Stimulated activated CD4-positive, alpha-beta T cell treated with anti-CD3 and anti-CD28 coated beads, TNF-alpha, amount 100 ng/mL, for 48 hours (primary cell): Measurements from ENCODE around the gene CCDC106.

Experiments used
- DNase-seq, 3 donors: peaks; one replicate each; pipeline ENCODE4 v3.0.0-alpha.2; 2020; ENCODE audit warnings: low read depth in 3 of 3

CCDC106 gene

DNA sequence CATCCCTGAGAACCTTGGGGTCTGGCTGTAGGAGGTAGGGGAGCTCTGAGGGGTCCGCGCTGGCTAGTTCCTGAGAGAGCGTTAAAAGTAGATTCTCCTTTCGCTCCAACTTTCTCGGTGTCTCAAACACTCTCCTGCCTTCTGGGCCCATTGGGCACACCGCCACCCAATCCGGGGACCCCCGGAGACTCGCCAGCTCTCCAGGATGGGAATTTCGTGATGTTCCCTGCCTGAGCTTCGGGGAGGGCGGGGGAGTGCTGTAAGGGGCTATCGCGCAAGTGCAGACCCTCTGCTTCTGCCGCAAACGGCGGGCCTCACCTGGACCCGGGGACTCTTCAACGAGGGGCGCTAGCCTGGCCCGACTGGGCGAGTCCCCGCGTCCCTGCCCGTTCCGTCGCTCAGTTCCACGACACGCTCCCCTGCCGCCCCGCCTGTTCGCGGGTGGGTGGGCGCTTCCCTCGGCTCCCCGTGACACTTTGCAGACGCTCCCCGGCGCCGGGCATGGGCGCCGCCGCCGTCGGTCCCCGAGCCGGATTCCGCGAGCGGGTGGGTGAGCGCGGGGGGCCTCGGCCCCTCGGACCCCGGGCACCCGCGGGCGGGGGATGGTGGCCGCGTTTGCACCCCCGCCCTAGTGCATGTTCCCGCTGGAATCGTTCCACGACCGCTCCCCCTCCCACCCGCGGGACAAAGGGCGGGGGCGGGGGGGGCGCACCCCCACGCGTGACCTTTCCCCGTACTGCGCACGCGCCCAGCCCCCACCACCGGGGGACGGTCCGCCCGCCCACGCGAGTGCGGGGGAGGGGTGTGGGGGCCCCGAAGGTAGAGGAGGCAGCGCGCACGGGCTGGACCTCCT, at the start of gene CCDC106:
TSS of gene CCDC106 (plus strand) at position 481 of the 853 bp plus-strand sequence. CDS start 835 bp downstream, outside the sequence.
- no peak for DNase-seq

DNA sequence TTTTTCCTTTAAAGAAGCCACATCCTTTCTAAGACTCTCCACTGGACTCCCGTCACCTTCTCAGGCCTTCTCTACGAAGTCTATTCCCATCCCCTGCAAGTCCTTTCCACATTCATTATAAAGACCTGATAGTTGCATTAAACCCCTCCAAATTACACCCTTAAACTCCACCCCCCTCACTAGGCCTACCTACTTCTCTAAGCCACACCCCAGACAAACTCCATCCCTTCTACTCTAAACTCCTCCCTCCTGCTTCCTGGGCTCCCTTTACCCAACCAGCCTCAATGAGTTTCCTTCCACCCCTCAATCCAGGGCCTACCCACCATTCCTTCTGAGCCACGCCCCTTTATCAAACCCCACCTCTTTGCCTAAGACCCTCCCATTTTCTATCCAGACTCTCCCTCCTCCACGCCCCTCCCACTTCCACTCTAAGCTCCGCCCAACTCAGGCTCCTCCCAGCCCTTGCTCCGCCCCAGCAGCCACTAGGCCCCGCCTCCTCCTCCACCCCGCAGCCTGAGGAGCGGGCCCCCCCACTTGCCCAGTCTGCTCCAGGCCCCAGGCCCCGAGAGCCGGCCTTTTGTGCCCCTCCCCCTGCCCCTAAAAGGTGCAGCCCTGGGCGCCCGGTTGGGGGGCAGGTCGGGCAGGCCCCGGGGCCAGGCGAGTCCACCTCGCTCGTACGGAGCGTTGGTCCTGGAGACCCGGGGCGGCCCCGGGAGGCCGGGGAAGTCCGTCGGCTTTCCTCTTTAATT, 49.1 kb upstream of the CCDC106 start:
- DNase-seq, result peak; percentile 89 to 95 (median 92)

DNA sequence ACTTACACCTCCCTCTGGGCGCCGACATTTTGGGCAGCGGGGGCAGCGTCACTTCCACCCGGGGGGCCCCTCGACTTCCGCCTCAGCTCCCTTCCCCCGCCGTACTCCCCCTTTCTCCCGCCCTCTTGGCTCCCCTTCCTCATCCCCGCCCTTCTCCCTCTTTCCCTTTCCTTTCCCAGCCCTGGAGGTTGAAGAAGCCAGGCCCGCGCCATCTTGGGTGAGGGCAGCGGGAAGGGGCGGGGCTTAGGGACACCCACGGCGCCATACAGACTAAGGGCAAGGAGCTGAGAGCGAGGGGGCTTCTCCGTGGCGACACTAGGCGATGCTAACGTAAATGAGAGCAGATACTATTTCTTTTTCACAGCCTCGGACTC, 48.6 kb upstream of the CCDC106 start, which contains the start of gene FIZ1:
TSS of gene FIZ1 (minus strand) at position 50 of the 374 bp plus-strand sequence. CDS start 1,652 bp downstream, outside the sequence.
- peak; percentile 93 to 95 (median 95) for DNase-seq

DNA sequence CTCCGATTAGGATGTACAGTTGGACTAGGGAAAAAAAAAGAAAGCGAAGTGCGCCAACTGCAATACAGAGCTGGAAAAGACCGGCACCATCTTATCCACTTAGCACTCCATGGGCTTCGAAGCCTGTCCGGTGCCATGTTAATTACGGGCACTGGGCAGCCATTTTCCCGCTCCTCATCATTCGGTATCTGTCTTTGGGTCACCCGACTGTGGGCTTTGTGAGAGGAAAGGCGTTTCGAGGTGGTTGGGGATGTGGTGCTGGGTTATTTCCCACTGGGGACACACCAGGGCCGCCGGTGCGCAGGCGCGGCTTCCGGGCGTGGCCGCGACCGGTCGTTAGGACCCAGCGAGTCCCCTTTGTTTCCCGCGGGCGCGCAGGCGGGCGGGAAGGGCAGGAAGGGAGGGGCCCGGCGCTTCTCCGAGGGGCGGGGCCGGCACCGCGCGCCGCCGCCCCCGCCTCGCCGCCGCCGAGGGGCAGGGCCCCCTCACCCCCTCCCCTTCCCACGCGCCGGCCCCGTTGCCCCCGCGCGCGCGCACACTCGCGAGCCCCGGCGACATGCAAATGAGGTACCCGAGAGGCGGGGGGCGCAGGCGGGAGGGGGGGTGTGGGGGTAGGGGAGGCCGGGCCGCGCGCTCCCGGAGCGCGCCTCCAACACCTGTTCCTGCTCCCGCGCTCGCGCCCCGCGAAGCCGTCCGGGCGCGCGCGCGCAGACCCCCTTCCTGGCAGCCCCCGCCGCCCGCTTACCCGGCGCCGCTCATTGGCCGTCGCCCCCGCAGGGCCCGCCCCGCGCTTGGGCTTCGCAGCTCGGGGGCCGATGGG, 48.0 kb upstream of the CCDC106 start, which contains the start of gene ZNF524:
TSS of gene ZNF524 (plus strand) at position 447 of the 820 bp plus-strand sequence. CDS start 1,825 bp downstream, outside the sequence.
- DNase-seq, result peak; percentile 68 to 80 (median 72)

DNA sequence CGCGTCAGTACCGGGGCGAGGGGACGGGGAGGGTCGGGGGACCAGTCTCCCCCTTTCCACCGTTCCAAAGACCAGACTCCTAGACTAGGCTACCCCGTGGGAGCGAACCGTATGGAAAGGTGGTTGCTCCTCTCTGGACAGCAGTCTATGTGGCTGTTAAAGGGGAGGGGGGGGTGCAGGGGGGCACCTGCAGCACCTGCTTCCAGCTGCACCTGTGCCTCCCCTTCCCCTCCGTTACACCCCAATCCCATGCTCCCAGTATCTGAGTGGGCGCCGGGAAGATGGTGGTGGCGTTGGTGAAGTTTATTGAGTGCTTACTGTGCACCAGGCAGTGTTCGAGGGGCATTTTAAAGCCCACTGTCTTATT, 47.4 kb upstream of the CCDC106 start:
- no peak for DNase-seq

GRCh38 chr19:55601084-55601483, 46.9 kb upstream of the CCDC106 start:
- DNase-seq, result no peak

GRCh38 chr19:55602104-55603001, 45.7 kb upstream of the CCDC106 start:
- DNase-seq, result no peak

DNA sequence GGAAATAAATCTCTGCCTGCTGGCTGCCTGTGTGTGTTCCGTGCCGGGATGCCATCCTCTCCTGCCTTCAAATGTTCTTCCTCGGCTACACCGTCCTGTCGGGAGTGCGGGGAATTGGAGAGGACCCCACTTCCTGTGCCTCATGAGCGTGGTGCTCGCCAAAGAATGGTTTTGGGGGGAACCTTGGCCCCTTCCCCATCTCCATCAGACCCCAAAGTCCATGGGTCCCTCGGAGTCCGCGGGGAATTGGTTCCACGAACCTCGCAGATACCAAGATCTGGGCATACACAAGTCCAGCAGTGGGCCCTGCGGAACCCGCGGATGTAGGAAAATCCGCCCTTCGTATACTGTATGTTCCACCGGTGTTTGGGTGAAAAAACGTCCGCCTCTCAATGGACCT, 44.9 kb upstream of the CCDC106 start:
- no peak for DNase-seq

DNA sequence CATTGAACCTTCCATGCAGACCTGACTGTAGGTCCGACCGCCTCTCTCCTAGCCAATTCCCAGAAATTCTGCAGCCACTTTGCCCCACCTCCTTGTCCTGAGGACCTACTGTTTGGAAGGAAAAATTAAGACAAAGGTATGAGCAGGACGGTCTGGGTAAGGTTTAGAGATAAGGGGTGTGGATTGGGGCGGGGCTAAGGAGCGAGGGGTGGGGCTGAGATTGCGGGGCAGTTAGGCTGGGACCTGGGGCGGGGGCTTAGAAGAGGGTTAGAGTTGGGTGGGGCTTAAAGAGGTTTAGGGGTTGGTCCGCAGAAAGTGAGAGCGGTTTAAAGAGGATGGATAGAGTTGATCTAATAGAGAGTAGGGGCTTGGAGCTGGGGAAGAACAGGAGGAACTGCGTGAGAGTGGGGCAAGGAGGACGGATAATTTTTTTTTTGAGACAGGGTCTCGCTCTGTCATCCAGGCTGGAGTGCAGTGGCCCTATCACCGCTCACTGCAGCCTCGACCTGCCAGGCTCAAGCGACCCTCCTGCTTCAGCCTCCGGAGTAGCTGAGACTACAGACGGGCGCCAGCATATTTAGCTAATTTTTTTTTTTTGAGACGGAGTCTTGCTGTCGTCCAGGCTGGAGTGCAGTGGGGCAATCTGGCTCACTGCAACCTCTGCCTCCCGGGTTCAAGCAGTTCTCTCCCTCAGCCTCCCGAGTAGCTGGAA, 44.3 kb upstream of the CCDC106 start:
- no peak for DNase-seq

GRCh38 chr19:55605207-55605636, 42.8 kb upstream of the CCDC106 start:
- peak; percentile 98 to 99 (median 99) for DNase-seq

DNA sequence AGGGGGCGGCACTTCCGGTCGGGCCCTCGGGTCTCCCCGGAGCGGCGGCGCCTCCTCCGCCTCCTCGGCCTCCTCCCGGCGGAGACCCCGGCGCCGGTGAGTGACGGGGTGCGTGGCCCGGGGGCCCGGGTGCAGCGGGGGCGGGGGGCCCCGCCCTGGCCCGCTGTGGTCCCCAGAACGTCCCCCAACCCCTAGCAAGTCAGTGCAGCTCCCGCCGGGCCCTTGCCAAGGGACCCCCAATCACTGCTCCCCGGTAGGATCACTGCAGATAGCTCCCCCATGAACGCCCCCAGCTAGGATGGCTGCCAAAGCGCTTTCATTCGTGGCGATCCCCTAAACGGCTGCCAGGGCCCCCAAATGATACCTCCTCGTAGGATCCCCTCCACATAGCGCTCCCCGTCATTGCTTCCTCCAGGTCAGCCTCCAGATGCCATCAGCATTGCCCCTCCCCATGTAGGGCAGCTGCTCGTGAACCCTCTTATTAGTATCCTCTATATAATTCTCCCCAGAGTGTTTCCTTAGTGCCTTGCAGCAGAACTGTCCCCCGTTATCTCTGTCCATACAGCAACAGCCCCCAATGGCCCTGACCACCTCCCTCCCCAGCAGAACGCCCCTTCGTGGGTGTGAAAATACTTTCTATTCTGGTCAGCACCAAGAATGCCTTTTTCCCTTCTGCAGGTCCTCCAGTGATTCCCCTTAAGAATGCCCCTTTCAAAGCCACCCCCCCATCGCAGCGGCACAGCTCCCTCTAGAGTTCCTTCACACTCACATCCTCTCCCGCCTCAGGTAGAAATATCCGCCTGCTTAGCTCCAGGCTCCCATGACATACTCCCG, 42.2 kb upstream of the CCDC106 start, which contains the start of gene ZNF865:
TSS of gene ZNF865 (plus strand) at position 11 of the 834 bp plus-strand sequence. CDS start 7,972 bp downstream, outside the sequence.
- DNase-seq, result peak; percentile 50 to 70 (median 54)

GRCh38 chr19:55606471-55606787, 41.6 kb upstream of the CCDC106 start:
- DNase-seq, result no peak

DNA sequence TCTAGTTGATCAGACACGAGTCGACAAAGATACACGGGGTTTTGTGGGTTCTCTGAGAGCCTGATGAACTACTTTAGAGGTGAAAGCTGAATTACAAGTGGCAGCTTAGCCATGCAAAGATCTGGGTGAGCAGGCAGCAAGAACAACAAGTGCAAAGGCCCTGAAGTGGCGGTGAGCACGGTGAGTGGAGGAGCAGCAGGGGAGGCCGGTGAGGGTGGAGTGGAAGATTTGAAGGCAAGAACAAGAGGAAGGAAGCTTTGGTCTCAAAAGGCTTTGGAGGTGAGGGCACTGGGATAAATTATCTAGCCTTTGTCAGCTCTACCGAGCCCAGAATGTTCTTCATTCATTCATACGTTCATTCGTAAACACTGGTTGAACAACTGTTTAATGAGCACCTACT, 41.2 kb upstream of the CCDC106 start:
- no peak for DNase-seq

DNA sequence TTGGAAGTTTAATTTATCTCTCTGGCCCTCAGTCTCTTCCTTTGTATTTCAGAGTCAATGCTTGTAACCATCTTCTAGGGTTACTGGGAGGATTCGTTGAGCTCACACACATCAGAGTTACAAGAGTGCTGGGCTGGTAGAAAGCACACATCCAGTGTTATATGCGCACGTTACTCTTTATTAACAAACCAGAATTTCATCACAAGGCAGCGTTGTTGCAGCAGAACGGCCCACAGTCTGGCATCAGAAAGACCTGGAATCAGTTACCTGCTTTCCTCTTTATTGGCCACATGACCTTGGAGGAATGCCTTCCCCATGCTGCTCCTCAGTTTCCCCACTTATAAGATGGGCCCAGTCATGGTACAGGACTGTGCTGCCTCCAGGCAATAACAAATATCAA, 38.7 kb upstream of the CCDC106 start:
- no peak for DNase-seq

- DNase-seq, result no peak
Observed at GRCh38 chr19:55611300-55611982, 36.6 kb upstream of the CCDC106 start.

DNA sequence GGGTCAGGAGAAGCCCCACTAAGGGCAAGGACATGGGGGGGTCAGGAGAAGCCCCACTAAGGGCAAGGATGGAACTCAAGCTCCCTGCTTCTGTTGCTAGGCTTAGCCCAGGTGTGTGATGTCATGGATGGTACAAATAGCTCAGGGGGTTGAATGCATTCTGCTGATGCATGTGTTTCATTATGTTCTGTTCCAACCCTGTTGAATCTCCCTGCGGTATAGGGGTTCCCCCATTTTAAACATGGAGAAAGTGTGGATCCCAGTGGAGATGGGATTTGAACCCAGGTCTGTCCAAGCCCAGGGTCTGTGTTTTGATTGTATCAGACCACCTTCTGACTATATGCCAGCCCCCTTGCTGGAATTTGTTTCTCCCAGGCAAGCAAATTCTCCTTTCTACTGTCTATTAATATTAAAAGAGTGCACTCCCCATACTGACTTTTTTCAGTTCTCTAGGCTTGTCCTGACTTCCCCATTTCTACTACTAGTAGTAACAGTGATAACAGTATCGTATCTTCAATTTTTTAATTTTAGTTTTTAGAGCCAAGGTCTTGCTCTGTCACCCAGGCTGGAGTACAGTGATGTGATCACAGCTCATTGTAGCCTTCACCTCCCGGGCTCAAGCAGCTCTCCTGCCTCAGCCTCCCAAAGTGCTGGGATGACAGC, 35.9 kb upstream of the CCDC106 start:
- no peak for DNase-seq

- no peak for DNase-seq
Observed at GRCh38 chr19:55613396-55613795, 34.6 kb upstream of the CCDC106 start.
